Fibroblast of pulmonary artery (primary cell): ENCODE results near the gene HACD3.

Experiments
- DNase-seq: peaks from one replicate; pipeline ENCODE4 v3.0.0-alpha.2; 2010; ENCODE audit warnings: low read depth
- H3K4me3 ChIP-seq: replicated peaks from 2 replicates; pipeline ENCODE4 v1.5.1; 2011; ENCODE audit warnings: low read depth, mild to moderate bottlenecking, control low read depth, low read length, moderate library complexity
- TF ChIP-seq, protein P1 (sequence below): IDR thresholded peaks from 2 replicates; pipeline ENCODE4 v1.5.1; 2011; ENCODE audit warnings: mild to moderate bottlenecking, control low read depth, low read length, inconsistent platforms; ENCODE audit errors: missing control alignments

HACD3 gene

DNA sequence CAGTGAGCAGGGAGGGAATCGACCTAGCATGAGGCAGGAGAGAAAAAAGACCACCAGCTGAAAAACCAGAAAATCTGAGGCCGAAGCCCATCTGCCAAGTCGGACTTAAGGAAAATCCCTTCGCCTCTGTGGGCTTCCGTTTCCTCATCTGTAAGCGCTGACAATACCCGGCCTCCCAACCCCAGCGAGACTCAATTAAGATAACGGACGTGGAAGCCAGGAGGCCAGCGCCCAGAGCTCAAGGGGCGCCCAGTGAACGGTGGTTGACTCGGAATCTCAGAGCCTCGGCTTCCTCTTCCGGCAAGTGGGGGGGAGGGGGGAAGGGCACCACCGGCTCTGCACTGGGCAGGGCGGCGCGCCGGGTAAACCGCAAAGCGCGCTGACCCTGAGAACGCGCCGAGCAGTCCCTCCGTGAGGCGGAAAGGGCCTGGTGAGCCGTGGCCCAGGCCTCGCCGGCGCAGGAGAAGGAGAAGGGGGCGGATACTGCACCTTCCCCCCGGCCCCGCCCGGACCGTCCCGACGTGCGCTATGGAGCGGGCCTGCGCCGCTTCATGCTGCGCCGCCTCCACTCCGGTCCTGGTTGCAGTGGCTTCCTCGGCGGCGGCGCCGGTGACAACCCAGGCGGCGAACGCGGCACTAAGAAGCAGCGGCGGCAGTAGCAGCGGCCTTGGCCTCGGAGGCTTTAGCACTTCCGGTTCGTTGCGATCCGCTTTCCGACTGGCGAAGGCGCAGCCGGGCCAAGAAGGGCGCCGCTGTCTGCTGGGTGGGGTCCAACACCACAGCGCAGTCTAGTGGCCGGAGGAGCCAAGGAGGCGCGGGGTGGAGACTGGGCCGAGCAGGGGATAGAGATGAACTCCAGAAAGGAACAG, 13.0 kb upstream of the HACD3 start, which contains the start of gene DPP8:
Gene DPP8 (minus strand): TSS at position 693 of the 869 bp plus-strand sequence. CDS start 5,136 bp downstream, outside the sequence.
- peak within 1 kb of the TSS; percentile 99 for H3K4me3 ChIP-seq
- TF ChIP-seq, protein P1, sequence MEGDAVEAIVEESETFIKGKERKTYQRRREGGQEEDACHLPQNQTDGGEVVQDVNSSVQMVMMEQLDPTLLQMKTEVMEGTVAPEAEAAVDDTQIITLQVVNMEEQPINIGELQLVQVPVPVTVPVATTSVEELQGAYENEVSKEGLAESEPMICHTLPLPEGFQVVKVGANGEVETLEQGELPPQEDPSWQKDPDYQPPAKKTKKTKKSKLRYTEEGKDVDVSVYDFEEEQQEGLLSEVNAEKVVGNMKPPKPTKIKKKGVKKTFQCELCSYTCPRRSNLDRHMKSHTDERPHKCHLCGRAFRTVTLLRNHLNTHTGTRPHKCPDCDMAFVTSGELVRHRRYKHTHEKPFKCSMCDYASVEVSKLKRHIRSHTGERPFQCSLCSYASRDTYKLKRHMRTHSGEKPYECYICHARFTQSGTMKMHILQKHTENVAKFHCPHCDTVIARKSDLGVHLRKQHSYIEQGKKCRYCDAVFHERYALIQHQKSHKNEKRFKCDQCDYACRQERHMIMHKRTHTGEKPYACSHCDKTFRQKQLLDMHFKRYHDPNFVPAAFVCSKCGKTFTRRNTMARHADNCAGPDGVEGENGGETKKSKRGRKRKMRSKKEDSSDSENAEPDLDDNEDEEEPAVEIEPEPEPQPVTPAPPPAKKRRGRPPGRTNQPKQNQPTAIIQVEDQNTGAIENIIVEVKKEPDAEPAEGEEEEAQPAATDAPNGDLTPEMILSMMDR, result peak; percentile 94
- peak; percentile 96 for DNase-seq

DNA sequence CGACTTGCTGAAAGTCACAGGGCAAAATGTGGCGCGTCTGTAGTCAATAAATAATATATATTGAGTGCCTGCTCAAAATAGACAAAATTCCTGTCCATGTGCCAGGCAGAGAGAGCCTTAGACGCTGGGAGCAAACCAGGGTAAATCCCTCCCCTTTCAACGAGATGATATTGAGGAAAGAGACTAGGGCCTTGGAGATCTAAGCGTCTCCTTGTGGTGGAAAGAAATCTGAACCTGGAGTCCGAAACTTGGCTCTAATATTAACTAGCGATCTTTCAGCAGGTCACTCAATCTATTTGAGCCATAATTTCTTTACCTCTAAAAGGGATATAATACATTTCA, 12.4 kb upstream of the HACD3 start:
- peak overlapping the region; percentile 99 for H3K4me3 ChIP-seq
- TF ChIP-seq, protein P1, result no peak

DNA sequence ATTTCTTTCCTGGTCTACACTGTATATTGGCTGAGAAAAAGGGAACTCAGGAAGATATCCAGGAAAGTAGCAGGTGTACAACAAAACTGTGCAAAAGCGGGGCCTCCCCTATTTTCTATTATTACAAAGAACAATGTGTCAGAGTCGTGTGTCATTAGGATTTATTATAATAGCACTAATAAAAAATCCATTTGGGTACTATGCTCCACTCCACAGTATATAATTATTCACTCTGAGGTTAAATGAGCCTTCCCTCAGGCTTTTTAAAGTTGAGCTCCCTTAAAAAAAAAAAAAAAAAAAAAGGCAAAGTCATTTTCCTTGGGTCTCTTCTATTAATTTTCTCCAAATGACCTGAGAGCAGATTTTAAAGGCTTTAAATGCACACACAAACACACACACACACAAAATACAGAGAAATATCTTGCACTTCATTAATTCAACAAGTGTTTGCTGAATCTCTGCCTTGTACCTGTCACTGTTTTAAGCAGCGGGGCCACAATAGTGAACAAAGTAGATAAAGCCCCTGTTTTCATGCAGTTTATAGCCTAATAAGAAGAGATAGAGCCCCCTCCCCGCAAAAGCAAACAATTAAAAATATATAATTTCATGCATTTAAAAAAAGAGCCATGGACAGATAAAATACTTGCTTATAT, 11.5 kb upstream of the HACD3 start:
- no peak overlapping the region for H3K4me3 ChIP-seq
- no peak for DNase-seq
- TF ChIP-seq, protein P1, result no peak

More for the DNA sequence above, 12.4 kb upstream of the HACD3 start:
- DNase-seq, result no peak

DNA sequence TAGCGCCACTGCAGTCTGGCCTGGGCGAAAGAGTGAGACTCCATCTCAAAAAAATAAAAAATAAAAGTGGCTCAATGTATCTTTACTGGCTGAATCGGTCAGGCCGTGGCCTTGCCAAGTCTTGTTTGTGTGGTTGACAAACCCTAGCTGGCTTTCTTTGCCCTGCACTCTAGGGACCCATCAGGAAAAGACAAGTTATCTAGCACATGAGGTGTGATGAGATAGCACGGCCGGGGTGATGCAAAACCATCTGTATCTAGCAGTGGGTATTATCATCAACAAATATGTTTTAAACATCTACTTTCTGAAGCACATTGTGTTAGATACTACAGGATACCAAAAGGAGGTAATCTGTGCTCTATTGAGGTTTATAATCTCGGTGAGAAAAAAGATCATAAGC, 8.9 kb upstream of the HACD3 start:
- DNase-seq, result no peak
- TF ChIP-seq, protein P1, result no peak
- no peak overlapping the region for H3K4me3 ChIP-seq

DNA sequence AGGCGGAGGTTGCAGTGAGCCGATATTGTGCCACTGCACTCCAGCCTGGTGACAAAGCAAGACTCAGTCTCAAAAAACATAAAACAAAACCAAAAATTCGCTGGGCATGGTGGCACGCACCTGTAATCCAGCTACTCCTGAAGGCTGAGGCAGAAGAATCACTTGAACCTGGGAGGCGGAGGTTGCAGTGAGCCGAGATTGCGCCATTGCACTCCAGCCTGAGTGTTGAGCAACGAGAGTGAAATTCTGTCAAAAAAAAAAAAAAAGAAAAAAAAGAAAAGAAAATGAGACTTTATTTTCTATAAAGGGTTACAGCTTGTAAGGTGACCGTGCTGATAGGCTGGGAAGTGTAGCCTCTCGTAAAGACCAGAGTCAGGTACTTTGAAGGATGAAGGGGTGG, 6.0 kb upstream of the HACD3 start:
- TF ChIP-seq, protein P1, result no peak
- no peak for DNase-seq
- H3K4me3 ChIP-seq, result no peak overlapping the region

DNA sequence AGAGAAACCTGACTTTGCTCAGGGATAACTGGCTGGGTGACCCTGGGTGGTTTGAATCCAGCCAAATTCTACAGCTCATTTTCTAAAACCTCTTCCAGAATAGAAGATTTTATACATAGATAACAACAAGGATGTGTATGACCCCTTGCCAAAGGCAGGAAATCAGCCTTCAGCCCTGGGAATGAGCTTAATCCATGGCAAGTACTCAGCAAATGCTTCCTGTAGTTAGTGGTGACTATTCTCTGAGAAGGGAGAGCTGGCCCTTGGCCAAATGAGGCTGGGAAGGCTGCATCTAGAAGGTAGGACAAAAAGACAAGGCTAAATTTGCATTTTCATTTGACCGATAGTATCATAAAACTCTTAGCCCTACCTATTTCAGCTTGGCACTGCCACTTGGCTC, 4.6 kb upstream of the HACD3 start:
- DNase-seq, result peak; percentile 56
- no peak overlapping the region for H3K4me3 ChIP-seq
- TF ChIP-seq, protein P1, result no peak
